K562 (cell line): ENCODE results near the gene NR2F6. TPM values are rescaled to one million over a fixed set of nuclear protein-coding genes. Genes with fewer than 3 reads are reported as not detected.

ENCODE experiments used
- BRCA1 ChIP-seq, 2 experiments: fragments of 450-650 bp in 1 of 2; sonication (generic) in 1 of 2; formaldehyde crosslinking in 1 of 2; IDR thresholded peaks; 2 replicates each; pipeline versions ENCODE4 v1.5.0 to v1.6.1; 2017 to 2020; ENCODE audit warnings: mild to moderate bottlenecking in 1 of 2, missing genetic modification reagents in 1 of 2
- CXXC5 ChIP-seq: fragments of 250-450 bp; sonication (Bioruptor Pico); IDR thresholded peaks from 2 replicates; pipeline ENCODE4 v1.8.0; 2022; ENCODE audit warnings: inconsistent platforms, mild to moderate bottlenecking, moderate library complexity
- E2F6 ChIP-seq, 2 experiments: IDR thresholded peaks; 2 replicates each; pipeline ENCODE4 v1.6.1; 2011; ENCODE audit warnings: borderline replicate concordance in 1 of 2, control low read depth in 1 of 2, low read depth in 1 of 2, low read length in 1 of 2, mild to moderate bottlenecking in 1 of 2, mixed read lengths in 1 of 2, moderate library complexity in 1 of 2; ENCODE audit not compliant: insufficient read depth in 1 of 2, insufficient read length in 1 of 2, poor library complexity in 1 of 2, severe bottlenecking in 1 of 2; ENCODE audit errors: extremely low read depth in 1 of 2
- ETS2 ChIP-seq: IDR thresholded peaks from 2 replicates; pipeline ENCODE4 v1.6.1; 2016; ENCODE audit warnings: borderline replicate concordance, missing genetic modification characterization, mild to moderate bottlenecking, moderate library complexity, missing compliant biosample characterization; ENCODE audit not compliant: poor library complexity, severe bottlenecking
- IFI16 ChIP-seq: fragments of 250-450 bp; sonication (Bioruptor Pico); IDR thresholded peaks from 2 replicates; pipeline ENCODE4 v2.1.2; 2022; ENCODE audit warnings: mild to moderate bottlenecking, inconsistent platforms
- KDM5B ChIP-seq: fragments of 200-600 bp; sonication (generic); IDR thresholded peaks from 2 replicates; pipeline ENCODE4 v1.6.1; 2012; ENCODE audit warnings: low read depth, mild to moderate bottlenecking, moderate library complexity, low read length, control low read depth, inconsistent platforms; ENCODE audit not compliant: insufficient replicate concordance
- POLR2AphosphoS5 ChIP-seq: IDR thresholded peaks from 2 replicates; pipeline ENCODE4 v1.6.1; 2011; ENCODE audit warnings: mild to moderate bottlenecking, low read depth, low read length, moderate library complexity; ENCODE audit not compliant: control insufficient read depth, insufficient read depth
- POLR2G ChIP-seq: fragments of 200-400 bp; formaldehyde crosslinking; IDR thresholded peaks from 2 replicates; pipeline ENCODE4 v1.6.1; 2017; ENCODE audit warnings: low read depth, mild to moderate bottlenecking, antibody characterized with exemption, low read length, moderate library complexity
- RB1 ChIP-seq: fragments of 450-650 bp; IDR thresholded peaks from 2 replicates; pipeline ENCODE4 v1.6.1; 2017; ENCODE audit warnings: low read depth, mild to moderate bottlenecking
- RBBP5 ChIP-seq: fragments of 200-600 bp; sonication (generic); IDR thresholded peaks from 2 replicates; pipeline ENCODE4 v1.6.1; 2012; ENCODE audit warnings: borderline replicate concordance, mild to moderate bottlenecking, low read length, control low read depth, inconsistent platforms; ENCODE audit not compliant: insufficient read depth, poor library complexity, severe bottlenecking
- SMAD4 ChIP-seq: fragments of 250-450 bp; sonication (Bioruptor Pico); conservative IDR thresholded peaks from 2 replicates; pipeline ENCODE4 v1.8.0; 2021; ENCODE audit warnings: inconsistent platforms, mild to moderate bottlenecking, moderate library complexity
- TBP ChIP-seq: optimal IDR thresholded peaks from 2 replicates; pipeline ENCODE3; 2011; ENCODE audit warnings: low read depth, low read length, improper control_type of control experiment
- THRAP3 ChIP-seq: fragments of 450-650 bp; IDR thresholded peaks from 2 replicates; pipeline ENCODE4 v1.6.1; 2016; ENCODE audit warnings: mild to moderate bottlenecking, inconsistent platforms, borderline replicate concordance
- UBTF ChIP-seq, 2 experiments: IDR thresholded peaks; 2 replicates each; pipeline ENCODE4 v1.6.1; 2012; ENCODE audit warnings: improper control_type of control experiment in 2 of 2, low read depth in 2 of 2, low read length in 2 of 2, borderline replicate concordance in 1 of 2
- ZNF140 ChIP-seq: fragments of 250-450 bp; sonication (Bioruptor Pico); IDR thresholded peaks from 2 replicates; pipeline ENCODE4 v1.8.0; 2021; ENCODE audit warnings: moderate library complexity, mild to moderate bottlenecking, inconsistent platforms
- ZNF197 ChIP-seq: fragments of 200-800 bp; sonication (Bioruptor generic); IDR thresholded peaks from 2 replicates; pipeline ENCODE4 v1.6.1; 2016; ENCODE audit warnings: low read depth, missing genetic modification characterization, missing compliant biosample characterization
- ZNF274 ChIP-seq: IDR thresholded peaks from 2 replicates; pipeline ENCODE4 v1.6.1; 2011; ENCODE audit warnings: low read depth, mild to moderate bottlenecking, low read length, moderate library complexity, borderline replicate concordance
- polyA plus RNA-seq, 8 experiments: library from polyadenylated mRNA; depleted of rRNA in 4 of 8; stranded (reverse) in 5 of 8; unstranded in 3 of 8; fragments of >200 nt; fragmentation: Nextera tagmentation in 2 of 8; fragmentation: Illumina TruSeq in 1 of 8; extraction: Ambion mirVana in 2 of 8; extraction: Trizol in 1 of 8; gene quantifications; 2 replicates each; pipeline versions ENCODE4 v1.2.1 to v1.2.3, GENCODE V29; 2011 to 2014; ENCODE audit warnings: inconsistent platforms in 1 of 8, missing spikeins in 1 of 8
- total RNA-seq, 7 experiments: library from RNA; depleted of rRNA in 6 of 7; stranded (reverse); fragments of >200 nt in 6 of 7; fragmentation: Illumina TruSeq in 2 of 7; extraction: Trizol in 2 of 7; gene quantifications; 2 replicates each; pipeline versions ENCODE4 v1.2.1 to v1.2.3, GENCODE V29; 2011 to 2021; ENCODE audit warnings: low replicate concordance in 1 of 7
- TF ChIP-seq, protein P1 (sequence below): fragments of 450-650 bp; formaldehyde crosslinking; IDR thresholded peaks from 2 replicates; pipeline ENCODE4 v1.4.0; 2020; ENCODE audit warnings: mild to moderate bottlenecking, mixed read lengths
- TF ChIP-seq, protein P2 (sequence below): conservative IDR thresholded peaks from 2 replicates; pipeline ENCODE4 v1.6.1; 2011; ENCODE audit warnings: low read depth, mild to moderate bottlenecking, low read length; ENCODE audit not compliant: control insufficient read depth

The NR2F6 gene
- total and polyA plus RNA-seq, 9 of the 15 experiments (the other 6 are each of a cell fraction or from before 2014, with no cell fraction given): 0.76 to 97.5 (median 18.8) TPM

- TF ChIP-seq UBTF (IDR thresholded peaks at IDR 0.05; ENCODE audit: borderline replicate concordance in 1 of 2, low read depth in 2 of 2, low read length in 2 of 2) (0 out of 4 replicates have a peak, but pooled peaks of 1 of the 2 experiments have one; percentile 10), RB1 (peak; percentile 34; the same call in 1 of the 2 replicates), BRCA1 (IDR thresholded peaks at IDR 0.05) (no peak), BRCA1 (CRISPR knock-in tag; IDR thresholded peaks at IDR 0.05) (no peak), SMAD4 (CRISPR knock-in tag) (0 out of 2 replicates have a peak, but pooled peaks have one; percentile 17), IFI16 (CRISPR knock-in tag) (no peak), ZNF140 (no peak), ZNF197 (CRISPR knock-in tag) (0 out of 2 replicates have a peak, but pooled peaks have one; percentile 56), ZNF274 (no peak), ETS2 (tag) (no peak), THRAP3 (no peak), KDM5B (peak; percentile 57), POLR2G (peak; percentile 67), TBP (peak; percentile 9), RBBP5 (peak; percentile 29), POLR2AphosphoS5 (peak; percentile 55; the same call in 1 of the 2 replicates), CXXC5 (peak; percentile 56), E2F6 (IDR thresholded peaks at IDR 0.05; ENCODE audit: borderline replicate concordance in 1 of 2, extremely low read depth in 1 of 2, insufficient read depth in 1 of 2, insufficient read length in 1 of 2, low read depth in 1 of 2, low read length in 1 of 2, poor library complexity in 1 of 2, severe bottlenecking in 1 of 2) (peak in 1 of 2 experiments; percentile 53)
- TF ChIP-seq, protein P1, sequence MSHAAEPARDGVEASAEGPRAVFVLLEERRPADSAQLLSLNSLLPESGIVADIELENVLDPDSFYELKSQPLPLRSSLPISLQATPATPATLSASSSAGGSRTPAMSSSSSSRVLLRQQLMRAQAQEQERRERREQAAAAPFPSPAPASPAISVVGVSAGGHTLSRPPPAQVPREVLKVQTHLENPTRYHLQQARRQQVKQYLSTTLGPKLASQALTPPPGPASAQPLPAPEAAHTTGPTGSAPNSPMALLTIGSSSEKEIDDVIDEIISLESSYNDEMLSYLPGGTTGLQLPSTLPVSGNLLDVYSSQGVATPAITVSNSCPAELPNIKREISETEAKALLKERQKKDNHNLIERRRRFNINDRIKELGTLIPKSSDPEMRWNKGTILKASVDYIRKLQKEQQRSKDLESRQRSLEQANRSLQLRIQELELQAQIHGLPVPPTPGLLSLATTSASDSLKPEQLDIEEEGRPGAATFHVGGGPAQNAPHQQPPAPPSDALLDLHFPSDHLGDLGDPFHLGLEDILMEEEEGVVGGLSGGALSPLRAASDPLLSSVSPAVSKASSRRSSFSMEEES (CRISPR knock-in tag): no peak
- TF ChIP-seq, protein P2, sequence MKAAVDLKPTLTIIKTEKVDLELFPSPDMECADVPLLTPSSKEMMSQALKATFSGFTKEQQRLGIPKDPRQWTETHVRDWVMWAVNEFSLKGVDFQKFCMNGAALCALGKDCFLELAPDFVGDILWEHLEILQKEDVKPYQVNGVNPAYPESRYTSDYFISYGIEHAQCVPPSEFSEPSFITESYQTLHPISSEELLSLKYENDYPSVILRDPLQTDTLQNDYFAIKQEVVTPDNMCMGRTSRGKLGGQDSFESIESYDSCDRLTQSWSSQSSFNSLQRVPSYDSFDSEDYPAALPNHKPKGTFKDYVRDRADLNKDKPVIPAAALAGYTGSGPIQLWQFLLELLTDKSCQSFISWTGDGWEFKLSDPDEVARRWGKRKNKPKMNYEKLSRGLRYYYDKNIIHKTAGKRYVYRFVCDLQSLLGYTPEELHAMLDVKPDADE: peak; percentile 48; the same call in 1 of the 2 replicates
Observed at GRCh38 chr19:17245535-17245984, at the start of gene NR2F6 (continued).
